KMS-11 (cell line): ENCODE data around the gene CACNG3.

Source experiments
- H2AFZ ChIP-seq: fragments of 200-600 bp; sonication (generic); 2 replicates; pipeline ENCODE4 v1.6.1; 2016; ENCODE audit warnings: antibody characterized with exemption, mixed run types, low read depth
- H3K27ac ChIP-seq: fragments of 200-600 bp; sonication (generic); 2 replicates; pipeline ENCODE4 v1.6.1; 2016; ENCODE audit warnings: mild to moderate bottlenecking, mixed run types
- H3K27me3 ChIP-seq: fragments of 200-600 bp; sonication (generic); 2 replicates; pipeline ENCODE4 v1.6.1; 2017; ENCODE audit warnings: mild to moderate bottlenecking, low read depth, mixed run types, moderate library complexity; ENCODE audit not compliant: insufficient read depth
- H3K36me3 ChIP-seq: fragments of 200-600 bp; sonication (generic); 2 replicates; pipeline ENCODE4 v1.6.1; 2017; ENCODE audit warnings: mild to moderate bottlenecking, mixed run types; ENCODE audit not compliant: insufficient read depth
- H3K4me1 ChIP-seq: fragments of 200-600 bp; sonication (generic); 2 replicates; pipeline ENCODE4 v1.6.1; 2016; ENCODE audit warnings: mild to moderate bottlenecking, low read depth, mixed run types; ENCODE audit not compliant: poor library complexity, severe bottlenecking
- H3K4me2 ChIP-seq: fragments of 200-600 bp; sonication (generic); 2 replicates; pipeline ENCODE4 v1.7.0; 2016; ENCODE audit warnings: mild to moderate bottlenecking, mixed run types
- H3K4me3 ChIP-seq: fragments of 200-600 bp; sonication (generic); IDR thresholded peaks from 2 replicates; pipeline ENCODE4 v1.6.1; 2017; ENCODE audit warnings: low read depth, low read length, mixed read lengths; ENCODE audit not compliant: insufficient read depth
- H3K79me2 ChIP-seq: fragments of 200-600 bp; sonication (generic); 2 replicates; pipeline ENCODE4 v1.6.1; 2016; ENCODE audit warnings: low read depth, mixed run types; ENCODE audit not compliant: insufficient read depth
- H3K9ac ChIP-seq: fragments of 200-600 bp; sonication (generic); 2 replicates; pipeline ENCODE4 v1.6.1; 2016; ENCODE audit warnings: mild to moderate bottlenecking, mixed run types
- H4K20me1 ChIP-seq: fragments of 200-600 bp; sonication (generic); 2 replicates; pipeline ENCODE4 v1.6.1; 2016; ENCODE audit warnings: mild to moderate bottlenecking, mixed run types; ENCODE audit not compliant: insufficient read depth
- TF ChIP-seq, protein P1 (sequence below): fragments of 200-600 bp; sonication (generic); conservative IDR thresholded peaks from 2 replicates; pipeline ENCODE4 v1.6.1; 2017; ENCODE audit warnings: low read depth, mild to moderate bottlenecking, antibody characterized with exemption, low read length, moderate library complexity, mixed read lengths

CACNG3 gene

GRCh38 chr16:24253192-24253591 is 2.9 kb upstream of the CACNG3 start:
- Histone ChIP-seq H3K9ac (no peak overlapping the region), H3K36me3 (no peaks in the 10 kb centered on the region), H3K4me2 (no peak overlapping the region), H3K4me1 (no peaks in the 10 kb centered on the region), H2AFZ (no peak overlapping the region), H3K27ac (no peak overlapping the region), H4K20me1 (no peaks in the 10 kb centered on the region), H3K27me3 (no peaks in the 10 kb centered on the region), H3K79me2 (no peaks in the 10 kb centered on the region), H3K4me3 (no peak overlapping the region)
- TF ChIP-seq, protein P1, sequence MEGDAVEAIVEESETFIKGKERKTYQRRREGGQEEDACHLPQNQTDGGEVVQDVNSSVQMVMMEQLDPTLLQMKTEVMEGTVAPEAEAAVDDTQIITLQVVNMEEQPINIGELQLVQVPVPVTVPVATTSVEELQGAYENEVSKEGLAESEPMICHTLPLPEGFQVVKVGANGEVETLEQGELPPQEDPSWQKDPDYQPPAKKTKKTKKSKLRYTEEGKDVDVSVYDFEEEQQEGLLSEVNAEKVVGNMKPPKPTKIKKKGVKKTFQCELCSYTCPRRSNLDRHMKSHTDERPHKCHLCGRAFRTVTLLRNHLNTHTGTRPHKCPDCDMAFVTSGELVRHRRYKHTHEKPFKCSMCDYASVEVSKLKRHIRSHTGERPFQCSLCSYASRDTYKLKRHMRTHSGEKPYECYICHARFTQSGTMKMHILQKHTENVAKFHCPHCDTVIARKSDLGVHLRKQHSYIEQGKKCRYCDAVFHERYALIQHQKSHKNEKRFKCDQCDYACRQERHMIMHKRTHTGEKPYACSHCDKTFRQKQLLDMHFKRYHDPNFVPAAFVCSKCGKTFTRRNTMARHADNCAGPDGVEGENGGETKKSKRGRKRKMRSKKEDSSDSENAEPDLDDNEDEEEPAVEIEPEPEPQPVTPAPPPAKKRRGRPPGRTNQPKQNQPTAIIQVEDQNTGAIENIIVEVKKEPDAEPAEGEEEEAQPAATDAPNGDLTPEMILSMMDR = peak; percentile 92

DNA sequence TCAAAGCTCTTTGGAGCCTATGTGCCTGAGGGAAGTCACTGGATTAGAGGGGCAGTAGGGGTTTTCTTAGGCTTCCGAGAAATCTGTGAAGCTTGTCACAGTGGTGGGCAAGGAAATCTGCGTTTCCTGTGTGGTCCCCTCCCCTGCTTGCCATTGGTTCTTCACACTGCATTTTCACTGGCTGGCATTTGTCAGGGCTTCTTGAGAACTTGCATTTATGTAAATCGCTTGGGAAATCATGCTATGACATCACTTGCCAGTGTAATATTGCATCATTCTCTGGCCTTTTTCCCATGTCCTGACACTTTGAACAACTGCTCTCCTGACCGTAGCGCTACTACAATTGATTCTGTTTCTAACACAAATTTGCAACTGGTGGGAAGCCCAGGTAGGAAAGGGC is 1.8 kb downstream of the CACNG3 start:
- Histone ChIP-seq H3K4me2 (no peak overlapping the region), H4K20me1 (no peaks in the 10 kb centered on the region), H3K9ac (no peak overlapping the region), H3K4me3 (no peak overlapping the region), H3K27me3 (no peaks in the 10 kb centered on the region), H3K27ac (no peak overlapping the region), H3K4me1 (no peaks in the 10 kb centered on the region), H3K36me3 (no peaks in the 10 kb centered on the region), H3K79me2 (no peaks in the 10 kb centered on the region), H2AFZ (no peak overlapping the region)
- TF ChIP-seq, protein P1 = no peak

DNA sequence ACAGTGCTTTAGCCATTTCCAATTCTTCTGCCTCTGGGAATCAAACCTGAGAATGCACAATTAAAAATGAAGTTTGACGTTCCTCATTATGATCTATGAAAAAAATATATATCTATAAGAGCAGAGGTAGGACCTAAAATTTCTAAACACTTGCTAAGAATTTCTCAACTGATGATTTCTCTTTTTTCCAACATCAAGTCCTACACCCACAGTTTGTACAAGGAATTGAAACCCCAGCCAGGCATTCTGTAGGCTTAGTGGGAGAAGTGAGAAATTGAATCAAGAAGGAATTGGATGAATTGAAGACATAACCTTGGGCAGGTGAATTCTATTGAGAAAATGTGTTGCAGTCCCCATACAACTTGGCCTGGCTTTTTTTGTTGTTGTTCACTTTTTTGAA is 2.7 kb downstream of the CACNG3 start:
- Histone ChIP-seq H3K27me3 (no peaks in the 10 kb centered on the region), H3K27ac (no peak overlapping the region)

DNA sequence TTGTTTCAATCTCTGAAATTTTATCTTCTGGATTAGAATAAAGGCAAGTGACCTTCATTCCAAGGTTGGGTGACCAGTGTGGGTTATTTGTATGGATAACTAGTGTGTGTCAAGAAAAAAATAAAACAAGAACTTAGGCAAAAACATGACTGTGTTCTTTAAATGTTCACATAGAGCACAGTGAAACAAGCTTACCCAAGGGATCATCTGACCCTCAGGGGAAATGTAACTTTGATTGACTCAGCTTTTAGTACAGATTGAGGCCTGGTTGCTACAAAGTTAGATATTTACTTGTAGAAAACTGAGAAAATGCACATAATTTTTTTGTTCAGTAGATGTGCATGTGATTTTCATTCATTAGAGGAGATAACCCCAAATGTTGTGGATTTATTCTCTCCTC is 6.7 kb downstream of the CACNG3 start:
- no peak overlapping the region for H3K4me3 ChIP-seq
- H3K27me3 ChIP-seq = no peaks in the 10 kb centered on the region
- H3K4me1 ChIP-seq = no peaks in the 10 kb centered on the region
- TF ChIP-seq, protein P1 = no peak
- H3K36me3 ChIP-seq = no peaks in the 10 kb centered on the region
- H3K27ac ChIP-seq = no peak overlapping the region
- H3K4me2 ChIP-seq = no peak overlapping the region
- no peaks in the 10 kb centered on the region for H4K20me1 ChIP-seq
- no peak overlapping the region for H2AFZ ChIP-seq
- no peak overlapping the region for H3K9ac ChIP-seq
- H3K79me2 ChIP-seq = no peaks in the 10 kb centered on the region

More for the DNA sequence above, 2.7 kb downstream of the CACNG3 start:
- Histone ChIP-seq H3K4me2 (no peak overlapping the region), H2AFZ (no peak overlapping the region), H3K4me1 (no peaks in the 10 kb centered on the region), H3K79me2 (no peaks in the 10 kb centered on the region), H4K20me1 (no peaks in the 10 kb centered on the region), H3K36me3 (no peaks in the 10 kb centered on the region), H3K4me3 (no peak overlapping the region), H3K9ac (no peak overlapping the region)
- TF ChIP-seq, protein P1 = no peak
